GM23338 (cell line): ENCODE data around the gene PHC3. TPM values are rescaled to one million over a fixed set of nuclear protein-coding genes. Genes with fewer than 3 reads are reported as not detected.

Experiments used
- ATAC-seq: fragments of 200-7000 bp; cut with Tn5 transposase; 3 replicates; pipeline ENCODE4 v1.9.1; 2020
- DNase-seq: peaks from one replicate; pipeline ENCODE4 v3.0.0-alpha.2; 2015; ENCODE audit warnings: low spot score
- H2AFZ ChIP-seq: fragments of 200-600 bp; sonication (generic); 2 replicates; pipeline ENCODE4 v1.8.0; 2016; ENCODE audit warnings: antibody characterized with exemption, mild to moderate bottlenecking, moderate library complexity
- H3F3A ChIP-seq: fragments of 200-600 bp; sonication (generic); replicated peaks from 2 replicates; pipeline ENCODE4 v1.8.0; 2017; ENCODE audit warnings: antibody characterized with exemption, mixed run types, low read depth
- H3K27ac ChIP-seq: fragments of 200-600 bp; sonication (generic); 2 replicates; pipeline ENCODE4 v1.6.1; 2016; ENCODE audit warnings: low read depth
- H3K27me3 ChIP-seq: fragments of 200-600 bp; sonication (generic); 2 replicates; pipeline ENCODE4 v1.8.0; 2016; ENCODE audit warnings: mild to moderate bottlenecking, mixed run types, moderate library complexity; ENCODE audit not compliant: insufficient read depth
- H3K36me3 ChIP-seq: fragments of 200-600 bp; sonication (generic); 2 replicates; pipeline ENCODE4 v1.8.0; 2016; ENCODE audit warnings: mild to moderate bottlenecking; ENCODE audit not compliant: insufficient read depth
- H3K4me1 ChIP-seq: fragments of 200-600 bp; sonication (generic); 2 replicates; pipeline ENCODE4 v1.8.0; 2016; ENCODE audit warnings: mild to moderate bottlenecking, moderate library complexity; ENCODE audit not compliant: insufficient read depth
- H3K4me2 ChIP-seq: fragments of 200-600 bp; sonication (generic); 2 replicates; pipeline ENCODE4 v1.7.1; 2017; ENCODE audit warnings: mixed run types
- H3K4me3 ChIP-seq: fragments of 200-600 bp; sonication (generic); 2 replicates; pipeline ENCODE4 v1.6.1; 2016; ENCODE audit warnings: mixed run types
- H3K79me2 ChIP-seq: fragments of 200-600 bp; sonication (generic); replicated peaks from 2 replicates; pipeline ENCODE4 v1.8.0; 2017; ENCODE audit warnings: mild to moderate bottlenecking; ENCODE audit not compliant: insufficient read depth
- H3K9me2 ChIP-seq: fragments of 200-600 bp; sonication (generic); 2 replicates; pipeline ENCODE4 v1.8.0; 2017; ENCODE audit not compliant: insufficient read depth
- H4K20me1 ChIP-seq: fragments of 200-600 bp; sonication (generic); replicated peaks from 2 replicates; pipeline ENCODE4 v1.8.0; 2017; ENCODE audit warnings: mild to moderate bottlenecking; ENCODE audit not compliant: insufficient read depth
- H3K27ac Mint-ChIP-seq: 2 replicates; pipeline ENCODE4 v1.8.0; 2020; ENCODE audit warnings: inconsistent platforms, mild to moderate bottlenecking, moderate library complexity, mixed read lengths
- H3K27me3 Mint-ChIP-seq: 3 replicates; pipeline ENCODE4 v1.8.0; 2022; ENCODE audit warnings: low read depth, mild to moderate bottlenecking, moderate library complexity, mixed read lengths, inconsistent platforms; ENCODE audit not compliant: insufficient read depth, poor library complexity
- H3K36me3 Mint-ChIP-seq: 3 replicates; pipeline ENCODE4 v1.8.0; 2021; ENCODE audit warnings: low read depth, mild to moderate bottlenecking, inconsistent platforms, moderate library complexity, mixed read lengths
- H3K4me1 Mint-ChIP-seq: 3 replicates; pipeline ENCODE4 v1.8.0; 2020; ENCODE audit warnings: mild to moderate bottlenecking, inconsistent platforms, mixed read lengths
- H3K4me3 Mint-ChIP-seq: 3 replicates; pipeline ENCODE4 v1.8.0; 2021; ENCODE audit warnings: moderate library complexity, mild to moderate bottlenecking, inconsistent platforms, mixed read lengths
- H3K9me3 Mint-ChIP-seq: 3 replicates; pipeline ENCODE4 v1.8.0; 2020; ENCODE audit warnings: moderate library complexity, mild to moderate bottlenecking, inconsistent platforms, mixed read lengths
- CTCF ChIP-seq, 2 experiments: fragments of 200-600 bp in 1 of 2; sonication (generic) in 1 of 2; conservative IDR thresholded peaks; 2 replicates each; pipeline versions ENCODE4 v1.5.1 to v1.6.1; 2016 to 2017; ENCODE audit warnings: antibody characterized with exemption in 2 of 2, low read depth in 2 of 2, mild to moderate bottlenecking in 2 of 2, moderate library complexity in 1 of 2
- EZH2phosphoT487 ChIP-seq: fragments of 200-600 bp; sonication (generic); IDR thresholded peaks from one replicate; pipeline ENCODE4 v1.8.1; 2018; ENCODE audit warnings: antibody characterized with exemption; ENCODE audit not compliant: unreplicated experiment
- JUNB ChIP-seq: IDR thresholded peaks from one replicate; pipeline ENCODE4 v1.6.1; 2016; ENCODE audit warnings: antibody characterized with exemption; ENCODE audit not compliant: unreplicated experiment
- NANOG ChIP-seq: IDR thresholded peaks from 2 replicates; pipeline ENCODE4 v1.6.1; 2016; ENCODE audit warnings: antibody characterized with exemption, borderline replicate concordance
- POLR2AphosphoS5 ChIP-seq: IDR thresholded peaks from 2 replicates; pipeline ENCODE4 v1.6.1; 2016; ENCODE audit warnings: antibody characterized with exemption, low read depth
- ZNF114 ChIP-seq: fragments of 250-450 bp; sonication (Bioruptor Pico); IDR thresholded peaks from 2 replicates; pipeline ENCODE4 v1.5.0; 2020; ENCODE audit warnings: mild to moderate bottlenecking, moderate library complexity
- ZNF331 ChIP-seq: fragments of 250-450 bp; sonication (Bioruptor Pico); IDR thresholded peaks from 2 replicates; pipeline ENCODE4 v1.5.0; 2020; ENCODE audit warnings: low read depth, mild to moderate bottlenecking, moderate library complexity
- polyA plus RNA-seq: library from polyadenylated mRNA; unstranded; fragments of >200 nt; fragmentation: Nextera tagmentation; extraction: Ambion mirVana; gene quantifications from 2 replicates; pipeline ENCODE4 v1.2.1, GENCODE V29; 2016
- total RNA-seq: library from RNA; depleted of rRNA; stranded (reverse); fragments of >200 nt; shearing (Covaris generic); gene quantifications from 2 replicates; pipeline ENCODE4 v1.2.3, GENCODE V29; 2014
- TF ChIP-seq, protein P1 (sequence below): IDR thresholded peaks from one replicate; pipeline ENCODE4 v1.6.1; 2018; ENCODE audit warnings: antibody characterized with exemption; ENCODE audit not compliant: unreplicated experiment

PHC3 gene
- total and polyA plus RNA-seq, 2 experiments from 2014 or later = 23.9 to 83.5 TPM

DNA sequence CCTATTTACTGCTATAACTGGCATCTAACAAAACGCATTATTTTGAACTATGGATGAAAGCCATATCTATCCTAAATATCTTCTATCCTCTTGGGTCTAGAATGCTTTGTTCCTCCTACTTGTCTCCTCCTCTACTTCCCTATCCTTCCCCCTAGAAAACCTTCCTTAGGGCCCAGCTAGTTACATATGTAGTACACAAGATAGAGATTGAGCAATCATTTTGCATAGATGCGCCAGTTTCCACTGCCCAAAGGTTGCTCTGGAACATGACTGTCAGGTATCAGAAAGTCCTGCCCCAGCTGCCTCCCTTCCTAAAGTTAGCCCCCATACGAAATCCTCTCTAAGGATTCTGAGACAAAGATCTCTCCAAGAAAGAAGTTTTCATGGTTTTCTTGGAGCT lies 88.6 kb downstream of the PHC3 start:
- H3K27me3 ChIP-seq = no peaks in the 10 kb centered on the region
- Mint-ChIP-seq H3K4me1 (no peaks in the 10 kb centered on the region), H3K9me3 (no peaks in the 10 kb centered on the region; the same call in 2 of the 3 replicates), H3K27me3 (peaks cover 4% of the 10 kb centered on the region), H3K36me3 (peaks cover 17% of the 10 kb centered on the region), H3K27ac (no peak overlapping the region), H3K4me3 (no peak overlapping the region)
- no peaks in the 10 kb centered on the region for H3K9me2 ChIP-seq
- H3K4me3 ChIP-seq = no peak overlapping the region
- 0 out of 2 replicates have a peak, but pooled peaks cover 5% of the 10 kb centered on the region for H4K20me1 ChIP-seq
- no peak overlapping the region for H3K27ac ChIP-seq
- no peak overlapping the region for H3K4me2 ChIP-seq
- no peaks in the 10 kb centered on the region for H3K79me2 ChIP-seq
- no peaks in the 10 kb centered on the region for H3F3A ChIP-seq
- peaks cover 17% of the 10 kb centered on the region for H3K36me3 ChIP-seq
- DNase-seq (no peak), ATAC-seq (no peak)
- H3K4me1 ChIP-seq = no peaks in the 10 kb centered on the region
- no peak for TF ChIP-seq CTCF (conservative IDR thresholded peaks at IDR 0.05; ENCODE audit: low read depth in 2 of 2)
- no peak for TF ChIP-seq NANOG
- TF ChIP-seq POLR2AphosphoS5 = no peak
- no peak for TF ChIP-seq EZH2phosphoT487
- TF ChIP-seq JUNB = no peak
- no peak overlapping the region for H2AFZ ChIP-seq

GRCh38 chr3:170090601-170090981 lies 90.9 kb downstream of the PHC3 start:
- no peak for ATAC-seq
- TF ChIP-seq NANOG = no peak
- TF ChIP-seq CTCF (conservative IDR thresholded peaks at IDR 0.05; ENCODE audit: low read depth in 2 of 2) = no peak
- TF ChIP-seq, protein P1, sequence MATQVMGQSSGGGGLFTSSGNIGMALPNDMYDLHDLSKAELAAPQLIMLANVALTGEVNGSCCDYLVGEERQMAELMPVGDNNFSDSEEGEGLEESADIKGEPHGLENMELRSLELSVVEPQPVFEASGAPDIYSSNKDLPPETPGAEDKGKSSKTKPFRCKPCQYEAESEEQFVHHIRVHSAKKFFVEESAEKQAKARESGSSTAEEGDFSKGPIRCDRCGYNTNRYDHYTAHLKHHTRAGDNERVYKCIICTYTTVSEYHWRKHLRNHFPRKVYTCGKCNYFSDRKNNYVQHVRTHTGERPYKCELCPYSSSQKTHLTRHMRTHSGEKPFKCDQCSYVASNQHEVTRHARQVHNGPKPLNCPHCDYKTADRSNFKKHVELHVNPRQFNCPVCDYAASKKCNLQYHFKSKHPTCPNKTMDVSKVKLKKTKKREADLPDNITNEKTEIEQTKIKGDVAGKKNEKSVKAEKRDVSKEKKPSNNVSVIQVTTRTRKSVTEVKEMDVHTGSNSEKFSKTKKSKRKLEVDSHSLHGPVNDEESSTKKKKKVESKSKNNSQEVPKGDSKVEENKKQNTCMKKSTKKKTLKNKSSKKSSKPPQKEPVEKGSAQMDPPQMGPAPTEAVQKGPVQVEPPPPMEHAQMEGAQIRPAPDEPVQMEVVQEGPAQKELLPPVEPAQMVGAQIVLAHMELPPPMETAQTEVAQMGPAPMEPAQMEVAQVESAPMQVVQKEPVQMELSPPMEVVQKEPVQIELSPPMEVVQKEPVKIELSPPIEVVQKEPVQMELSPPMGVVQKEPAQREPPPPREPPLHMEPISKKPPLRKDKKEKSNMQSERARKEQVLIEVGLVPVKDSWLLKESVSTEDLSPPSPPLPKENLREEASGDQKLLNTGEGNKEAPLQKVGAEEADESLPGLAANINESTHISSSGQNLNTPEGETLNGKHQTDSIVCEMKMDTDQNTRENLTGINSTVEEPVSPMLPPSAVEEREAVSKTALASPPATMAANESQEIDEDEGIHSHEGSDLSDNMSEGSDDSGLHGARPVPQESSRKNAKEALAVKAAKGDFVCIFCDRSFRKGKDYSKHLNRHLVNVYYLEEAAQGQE = no peak
- TF ChIP-seq ZNF114 (CRISPR knock-in tag) = no peak
- no peak for TF ChIP-seq ZNF331

More at GRCh38 chr3:170090601-170090981, 90.9 kb downstream of the PHC3 start:
- Mint-ChIP-seq H3K27me3 (peaks cover 4% of the 10 kb centered on the region), H3K27ac (no peak overlapping the region), H3K4me3 (no peak overlapping the region), H3K36me3 (peaks cover 4% of the 10 kb centered on the region), H3K4me1 (no peaks in the 10 kb centered on the region), H3K9me3 (no peaks in the 10 kb centered on the region; the same call in 2 of the 3 replicates)
- no peak for DNase-seq
- peaks cover 3% of the 10 kb centered on the region; the same call in 1 of the 2 replicates for H3K36me3 ChIP-seq
- H3K79me2 ChIP-seq = no peaks in the 10 kb centered on the region
- no peaks in the 10 kb centered on the region for H3F3A ChIP-seq
- no peaks in the 10 kb centered on the region for H3K27me3 ChIP-seq
- no peaks in the 10 kb centered on the region for H3K4me1 ChIP-seq
- H3K4me2 ChIP-seq = no peak overlapping the region
- H3K9me2 ChIP-seq = no peaks in the 10 kb centered on the region
- 0 out of 2 replicates have a peak, but pooled peaks cover 5% of the 10 kb centered on the region for H4K20me1 ChIP-seq
- H2AFZ ChIP-seq = no peak overlapping the region
- H3K4me3 ChIP-seq = no peak overlapping the region
- no peak overlapping the region for H3K27ac ChIP-seq
